H9 (cell line): ENCODE data around the gene TACC2. TPM values are rescaled to one million over a fixed set of nuclear protein-coding genes. Genes with fewer than 3 reads are reported as not detected.

Experiments
- DNase-seq: peaks from one replicate; pipeline ENCODE4 v3.0.0-alpha.2; 2017
- H2AFZ ChIP-seq: one replicate; pipeline ENCODE4 v1.6.1; 2013; ENCODE audit warnings: mild to moderate bottlenecking, low read length, control low read depth, moderate library complexity
- H2AK5ac ChIP-seq: 2 replicates; pipeline ENCODE4 v1.6.1; 2013; ENCODE audit warnings: low read length, control low read depth, mixed read lengths; ENCODE audit not compliant: insufficient read length
- H2BK120ac ChIP-seq: one replicate; pipeline ENCODE4 v1.6.1; 2013; ENCODE audit warnings: low read depth, mild to moderate bottlenecking, low read length, control low read depth, inconsistent platforms; ENCODE audit not compliant: poor library complexity, severe bottlenecking
- H2BK12ac ChIP-seq: 2 replicates; pipeline ENCODE4 v1.6.1; 2013; ENCODE audit warnings: low read length, control low read depth, mixed read lengths, low read depth; ENCODE audit not compliant: insufficient read length
- H2BK15ac ChIP-seq: 2 replicates; pipeline ENCODE4 v1.6.1; 2013; ENCODE audit warnings: low read depth, low read length, control low read depth
- H2BK20ac ChIP-seq: one replicate; pipeline ENCODE4 v1.6.1; 2013; ENCODE audit warnings: low read depth, mild to moderate bottlenecking, low read length, control low read depth, inconsistent platforms; ENCODE audit not compliant: poor library complexity, severe bottlenecking
- H2BK5ac ChIP-seq: 2 replicates; pipeline ENCODE4 v1.6.1; 2013; ENCODE audit warnings: low read length, control low read depth, mixed read lengths; ENCODE audit not compliant: insufficient read length
- H3K14ac ChIP-seq: 2 replicates; pipeline ENCODE4 v1.6.1; 2013; ENCODE audit warnings: low read length, control low read depth; ENCODE audit not compliant: insufficient read depth
- H3K18ac ChIP-seq: 2 replicates; pipeline ENCODE4 v1.6.1; 2013; ENCODE audit warnings: low read depth, mild to moderate bottlenecking, mixed read lengths, low read length, control low read depth; ENCODE audit not compliant: insufficient read length
- H3K23ac ChIP-seq: 2 replicates; pipeline ENCODE4 v1.6.1; 2013; ENCODE audit warnings: low read length, control low read depth, mixed read lengths, low read depth; ENCODE audit not compliant: insufficient read length
- H3K23me2 ChIP-seq: 2 replicates; pipeline ENCODE4 v1.6.1; 2013; ENCODE audit warnings: low read depth, mild to moderate bottlenecking, mixed read lengths, low read length, control low read depth; ENCODE audit not compliant: insufficient read length, poor library complexity, severe bottlenecking
- H3K27ac ChIP-seq: 2 replicates; pipeline ENCODE4 v1.5.1; 2013; ENCODE audit warnings: low read length, control low read depth, mixed read lengths, low read depth; ENCODE audit not compliant: insufficient read length
- H3K27me3 ChIP-seq: 2 replicates; pipeline ENCODE4 v1.6.1; 2013; ENCODE audit warnings: low read length, control low read depth, inconsistent platforms; ENCODE audit not compliant: insufficient read depth
- H3K4ac ChIP-seq: 2 replicates; pipeline ENCODE4 v1.6.1; 2013; ENCODE audit warnings: low read depth, mild to moderate bottlenecking, control low read depth, inconsistent platforms, low read length, moderate library complexity
- H3K4me1 ChIP-seq: 2 replicates; pipeline ENCODE4 v1.6.1; 2013; ENCODE audit warnings: low read length, control low read depth, inconsistent platforms; ENCODE audit not compliant: insufficient read depth
- H3K4me2 ChIP-seq: 2 replicates; pipeline ENCODE4 v1.6.1; 2013; ENCODE audit warnings: low read length, control low read depth, mixed read lengths; ENCODE audit not compliant: insufficient read length, insufficient read depth
- H3K56ac ChIP-seq: 2 replicates; pipeline ENCODE4 v1.6.1; 2013; ENCODE audit warnings: low read depth, mild to moderate bottlenecking, mixed read lengths, low read length, control low read depth; ENCODE audit not compliant: insufficient read length
- H3K79me1 ChIP-seq: 2 replicates; pipeline ENCODE4 v1.6.1; 2013; ENCODE audit warnings: low read depth, mild to moderate bottlenecking, moderate library complexity, low read length, control low read depth, inconsistent platforms; ENCODE audit not compliant: insufficient read depth, poor library complexity, severe bottlenecking
- H3K79me2 ChIP-seq: 2 replicates; pipeline ENCODE4 v1.6.1; 2013; ENCODE audit warnings: low read length, control low read depth, inconsistent platforms; ENCODE audit not compliant: insufficient read depth
- H3K9ac ChIP-seq: 2 replicates; pipeline ENCODE4 v1.6.1; 2013; ENCODE audit warnings: low read length, control low read depth, mixed read lengths; ENCODE audit not compliant: insufficient read length; ENCODE audit errors: extremely low read depth
- H3K9me3 ChIP-seq: one replicate; pipeline ENCODE4 v1.6.1; 2013; ENCODE audit warnings: low read depth, low read length, inconsistent platforms; ENCODE audit not compliant: control insufficient read depth
- H3T11ph ChIP-seq: one replicate; pipeline ENCODE4 v1.6.1; 2013; ENCODE audit warnings: mild to moderate bottlenecking, low read length, control low read depth, inconsistent platforms
- H4K20me1 ChIP-seq: one replicate; pipeline ENCODE4 v1.6.1; 2013; ENCODE audit not compliant: control insufficient read depth, insufficient read length, insufficient read depth
- H4K5ac ChIP-seq: 2 replicates; pipeline ENCODE4 v1.6.1; 2013; ENCODE audit warnings: low read depth, mild to moderate bottlenecking, mixed read lengths, low read length, control low read depth; ENCODE audit not compliant: insufficient read length
- H4K8ac ChIP-seq: replicated peaks from 2 replicates; pipeline ENCODE4 v1.6.1; 2013; ENCODE audit warnings: low read length, control low read depth, mixed read lengths, low read depth; ENCODE audit not compliant: insufficient read length
- H4K91ac ChIP-seq: 2 replicates; pipeline ENCODE4 v1.6.1; 2013; ENCODE audit warnings: low read depth, mild to moderate bottlenecking, moderate library complexity, mixed read lengths, low read length, control low read depth; ENCODE audit not compliant: insufficient read length
- H3K27ac Mint-ChIP-seq, 3 experiments: 2 replicates in 2 of 3; 3 replicates in 1 of 3; pipeline ENCODE4 v1.8.0; 2020 to 2021; ENCODE audit warnings: mixed read lengths in 3 of 3, mild to moderate bottlenecking in 1 of 3, moderate library complexity in 1 of 3
- H3K27me3 Mint-ChIP-seq: 2 replicates; pipeline ENCODE4 v1.8.0; 2021; ENCODE audit warnings: low read depth, mild to moderate bottlenecking, moderate library complexity, mixed read lengths
- H3K36me3 Mint-ChIP-seq, 3 experiments: 2 replicates in 2 of 3; 3 replicates in 1 of 3; pipeline ENCODE4 v1.8.0; 2020 to 2021; ENCODE audit warnings: low read depth in 3 of 3, mixed read lengths in 3 of 3; ENCODE audit not compliant: insufficient read depth in 1 of 3
- H3K4me1 Mint-ChIP-seq, 2 experiments: 2 replicates each; pipeline ENCODE4 v1.8.0; 2020; ENCODE audit warnings: mixed read lengths in 2 of 2
- H3K4me3 Mint-ChIP-seq, 2 experiments: 2 replicates in 1 of 2; 3 replicates in 1 of 2; pipeline ENCODE4 v1.8.0; 2020 to 2021; ENCODE audit warnings: mild to moderate bottlenecking in 2 of 2, mixed read lengths in 2 of 2, moderate library complexity in 1 of 2
- H3K9me3 Mint-ChIP-seq, 2 experiments: 2 replicates in 1 of 2; 3 replicates in 1 of 2; pipeline ENCODE4 v1.8.0; 2020; ENCODE audit warnings: mild to moderate bottlenecking in 2 of 2, mixed read lengths in 2 of 2, moderate library complexity in 1 of 2
- WGBS: extraction: QIAGEN DNeasy Blood & Tissue Kit; methylation state at CpG from one replicate; pipeline ENCODE4 v1.1.7; 2013; ENCODE audit warnings: missing lambda C conversion rate, low lambda C conversion rate, mixed read lengths; ENCODE audit not compliant: insufficient read length; ENCODE audit errors: extremely low coverage; 5-methylcytosine and 5-hydroxymethylcytosine counted together
- total RNA-seq: library from RNA; stranded (reverse); gene quantifications from 2 replicates; pipeline ENCODE4 v1.2.1, GENCODE V29; 2021
- TF ChIP-seq, protein P1 (sequence below): fragments of 200-600 bp; sonication (generic); conservative IDR thresholded peaks from 3 replicates; pipeline ENCODE4 v1.8.0; 2021; ENCODE audit warnings: antibody characterized with exemption, mild to moderate bottlenecking

The TACC2 gene
- total RNA-seq, 1 experiment from 2014 or later = 58.1 TPM

DNA sequence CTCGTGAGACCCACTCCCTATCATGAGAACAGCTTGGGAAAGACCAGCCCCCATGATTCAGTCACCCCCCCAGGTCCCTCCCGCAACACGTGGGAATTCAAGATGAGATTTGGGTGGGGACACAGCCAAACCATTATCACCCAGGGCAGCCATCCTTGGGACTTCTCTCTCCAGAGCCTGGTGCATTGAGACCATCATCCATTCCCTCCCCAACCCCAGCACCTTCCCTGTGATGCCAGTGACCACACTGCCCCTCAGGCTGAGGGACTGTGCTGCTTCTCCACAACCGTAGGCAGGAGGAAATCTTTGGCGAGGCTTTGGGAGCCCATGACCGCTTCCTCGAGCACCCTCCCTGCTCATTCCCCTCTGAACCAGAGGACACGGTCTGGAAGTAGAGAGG, 64.4 kb downstream of the TACC2 start:
- no peak overlapping the region for H2BK12ac ChIP-seq
- H3K36me3 Mint-ChIP-seq = peaks cover 0 to 1% (median 0%) of the 10 kb centered on the region in 3 experiments; a peak in 2 of 7 replicates

More for the DNA sequence above, 64.4 kb downstream of the TACC2 start:
- Histone ChIP-seq H3K79me1 (no peaks in the 10 kb centered on the region), H4K5ac (no peak overlapping the region), H3K56ac (no peak overlapping the region), H2BK20ac (no peak overlapping the region), H3K4me2 (no peak overlapping the region), H4K8ac (no peak overlapping the region), H2BK15ac (no peak overlapping the region), H3K18ac (no peak overlapping the region), H2BK5ac (no peak overlapping the region), H4K91ac (no peak overlapping the region), H3K79me2 (no peaks in the 10 kb centered on the region), H2AK5ac (no peak overlapping the region), H3K27me3 (no peaks in the 10 kb centered on the region), H4K20me1 (no peaks in the 10 kb centered on the region), H2BK120ac (no peak overlapping the region), H3K9ac (no peak overlapping the region), H3K9me3 (no peaks in the 10 kb centered on the region), H3K14ac (no peak overlapping the region), H3K23ac (no peak overlapping the region), H3K4me1 (no peaks in the 10 kb centered on the region), H3T11ph (no peak overlapping the region), H3K4ac (no peak overlapping the region), H3K27ac (no peak overlapping the region), H3K23me2 (no peaks in the 10 kb centered on the region), H2AFZ (no peak overlapping the region)
- peaks cover 0 to 2% of the 10 kb centered on the region in 2 experiments; a peak in 1 of 5 replicates for H3K9me3 Mint-ChIP-seq
- H3K27me3 Mint-ChIP-seq = peaks cover 1% of the 10 kb centered on the region
- H3K27ac Mint-ChIP-seq = no peak overlapping the region; a peak in 1 of 7 replicates
- H3K4me1 Mint-ChIP-seq = peaks cover 23 to 34% of the 10 kb centered on the region in 2 experiments
- TF ChIP-seq, protein P1, sequence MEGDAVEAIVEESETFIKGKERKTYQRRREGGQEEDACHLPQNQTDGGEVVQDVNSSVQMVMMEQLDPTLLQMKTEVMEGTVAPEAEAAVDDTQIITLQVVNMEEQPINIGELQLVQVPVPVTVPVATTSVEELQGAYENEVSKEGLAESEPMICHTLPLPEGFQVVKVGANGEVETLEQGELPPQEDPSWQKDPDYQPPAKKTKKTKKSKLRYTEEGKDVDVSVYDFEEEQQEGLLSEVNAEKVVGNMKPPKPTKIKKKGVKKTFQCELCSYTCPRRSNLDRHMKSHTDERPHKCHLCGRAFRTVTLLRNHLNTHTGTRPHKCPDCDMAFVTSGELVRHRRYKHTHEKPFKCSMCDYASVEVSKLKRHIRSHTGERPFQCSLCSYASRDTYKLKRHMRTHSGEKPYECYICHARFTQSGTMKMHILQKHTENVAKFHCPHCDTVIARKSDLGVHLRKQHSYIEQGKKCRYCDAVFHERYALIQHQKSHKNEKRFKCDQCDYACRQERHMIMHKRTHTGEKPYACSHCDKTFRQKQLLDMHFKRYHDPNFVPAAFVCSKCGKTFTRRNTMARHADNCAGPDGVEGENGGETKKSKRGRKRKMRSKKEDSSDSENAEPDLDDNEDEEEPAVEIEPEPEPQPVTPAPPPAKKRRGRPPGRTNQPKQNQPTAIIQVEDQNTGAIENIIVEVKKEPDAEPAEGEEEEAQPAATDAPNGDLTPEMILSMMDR = no peak
- no peak for DNase-seq
- no peak overlapping the region for H3K4me3 Mint-ChIP-seq
- no CpG with 5 or more reads among the region's 8 CpGs for WGBS
